Gastrocnemius medialis (tissue), 4 donors: ENCODE data around the gene UBN1. TPM values are rescaled to one million over a fixed set of nuclear protein-coding genes. Genes with fewer than 3 reads are reported as not detected.
A peak's percentile ranks its signal among the peaks of the same experiment; 100 is the strongest.

Experiments used
- ATAC-seq, 2 donors: fragments of 150-250 bp; one replicate each; pipeline ENCODE4 v1.9.1; 2016
- DNase-seq, 2 donors: peaks; one replicate each; pipeline ENCODE4 v3.0.0-alpha.2; 2019
- H3K27ac ChIP-seq, 4 donors: fragments of 200-600 bp; sonication (generic); 1 replicate in 1 of 4; 2 replicates in 3 of 4; pipeline ENCODE4 v1.5.1; 2016 to 2018; ENCODE audit warnings: mild to moderate bottlenecking in 2 of 4, moderate library complexity in 1 of 4
- H3K27me3 ChIP-seq, 3 donors: fragments of 200-600 bp; sonication (generic) in 2 of 3; 1 replicate in 1 of 3; 2 replicates in 2 of 3; pipeline versions ENCODE4 v1.5.1 to v1.6.0; 2016 to 2019; ENCODE audit warnings: mild to moderate bottlenecking in 1 of 3, moderate library complexity in 1 of 3
- H3K36me3 ChIP-seq, 2 donors: fragments of 200-600 bp; sonication (generic) in 1 of 2; one replicate each; pipeline ENCODE4 v1.5.1; 2017 to 2018
- H3K4me1 ChIP-seq, 2 donors: fragments of 200-600 bp; sonication (generic) in 1 of 2; one replicate each; pipeline ENCODE4 v1.5.1; 2016 to 2017; ENCODE audit warnings: mild to moderate bottlenecking in 2 of 2
- H3K4me3 ChIP-seq, 4 donors: fragments of 200-600 bp; sonication (generic) in 3 of 4; 1 replicate in 1 of 4; 2 replicates in 3 of 4; pipeline ENCODE4 v1.5.1; 2016 to 2019; ENCODE audit warnings: mild to moderate bottlenecking in 2 of 4
- H3K9me3 ChIP-seq, 3 donors: fragments of 200-600 bp; sonication (generic) in 2 of 3; 1 replicate in 1 of 3; 2 replicates in 2 of 3; pipeline ENCODE4 v1.5.1; 2016 to 2019
- CTCF ChIP-seq, 5 experiments: fragments of 450-650 bp in 3 of 5; fragments of 200-600 bp in 2 of 5; sonication (generic) in 2 of 5; IDR thresholded peaks in 4 of 5; conservative IDR thresholded peaks in 1 of 5; 1 replicate in 4 of 5; 2 replicates in 1 of 5; pipeline ENCODE4 v1.5.1; 2016 to 2019; ENCODE audit warnings: antibody characterized with exemption in 5 of 5, mild to moderate bottlenecking in 3 of 5, moderate library complexity in 3 of 5
- POLR2A ChIP-seq, 2 donors: fragments of 450-650 bp; IDR thresholded peaks; one replicate each; pipeline ENCODE4 v1.6.1; 2017; ENCODE audit warnings: antibody characterized with exemption in 2 of 2, mild to moderate bottlenecking in 2 of 2, moderate library complexity in 2 of 2
- in situ Hi-C, 4 donors: fragments of 200-750 bp; cut with MboI; loops; one replicate each; pipeline versions ENCODE4 v1.15.0 to v1.8.0; 2017; ENCODE audit warnings: low sequenced_read_pairs in 4 of 4
- intact Hi-C: fragments of 100-400 bp; cut with DNase I; formaldehyde crosslinking; loops from one replicate; pipeline ENCODE4 v1.15.1; 2023; ENCODE audit warnings: low total_unique reads
- total RNA-seq, 4 donors: library from RNA; depleted of rRNA; stranded (reverse); fragments of >200 nt; gene quantifications; one replicate each; pipeline versions ENCODE4 v1.1.0 to v1.2.3, GENCODE V29; 2016

The UBN1 gene
- total RNA-seq, 4 donors from 2014 or later: 25.3 to 33.4 (median 28.2) TPM

GRCh38 chr16:4826980-4827379, 20.3 kb upstream of the UBN1 start:
- DNase-seq (no peak), ATAC-seq (no peak)
- Histone ChIP-seq H3K9me3 (no peaks in the 10 kb centered on the region), H3K27me3 (no peaks in the 10 kb centered on the region), H3K4me1 (peaks cover 63 to 65% of the 10 kb centered on the region in 2 donors), H3K4me3 (no peak overlapping the region), H3K36me3 (peaks cover 4 to 76% of the 10 kb centered on the region in 2 donors), H3K27ac (peak overlapping the region; percentile 18 to 85 (median 76))
- TF ChIP-seq POLR2A (IDR thresholded peaks at IDR 0.05): no peak
- TF ChIP-seq CTCF (IDR thresholded peaks at IDR 0.05 in 4 of 5, conservative IDR thresholded peaks at IDR 0.05 in 1 of 5): no peak
- in situ Hi-C loops: no loop called here
- intact Hi-C loops: no loop called here

DNA sequence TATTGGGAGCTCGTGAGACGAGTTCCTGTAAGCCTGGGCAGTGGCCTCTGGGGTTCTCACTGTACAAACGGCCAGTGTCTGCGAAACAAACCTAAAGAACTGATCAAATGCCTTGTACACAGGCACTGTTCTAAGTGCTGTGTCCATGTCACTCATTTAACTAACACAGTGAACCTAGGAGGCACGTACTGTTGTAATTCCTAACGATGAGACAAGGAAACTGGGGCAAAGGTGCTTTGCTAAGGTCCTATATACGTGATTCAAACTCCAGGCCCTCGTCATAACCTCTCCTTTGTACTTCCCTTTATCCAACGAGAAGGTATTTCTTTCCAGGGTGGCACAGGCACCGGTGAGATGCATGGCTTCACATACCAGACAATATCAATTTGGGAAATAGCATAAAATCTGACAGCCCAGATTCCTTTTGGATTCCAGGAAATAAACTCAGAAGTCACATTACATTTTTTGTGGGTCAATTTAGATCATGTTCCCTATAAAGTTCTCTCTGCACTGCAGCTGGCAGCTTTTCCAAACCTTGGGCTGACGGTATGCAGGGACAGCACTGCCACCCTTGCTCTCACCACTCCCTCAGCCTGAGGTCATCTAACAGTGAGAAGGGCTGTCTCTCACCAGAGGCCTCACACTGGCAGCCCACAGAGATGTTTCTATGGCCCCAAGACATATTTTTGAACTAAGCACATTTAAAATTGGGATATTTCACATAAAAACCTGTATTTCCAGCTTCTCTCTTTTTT, 18.5 kb upstream of the UBN1 start:
- Histone ChIP-seq H3K4me1 (peaks cover 62 to 71% of the 10 kb centered on the region in 2 donors), H3K27ac (peak overlapping the region; percentile 73 to 85 (median 81))
- TF ChIP-seq CTCF (IDR thresholded peaks at IDR 0.05 in 4 of 5, conservative IDR thresholded peaks at IDR 0.05 in 1 of 5) (no peak), POLR2A (IDR thresholded peaks at IDR 0.05) (no peak)

DNA sequence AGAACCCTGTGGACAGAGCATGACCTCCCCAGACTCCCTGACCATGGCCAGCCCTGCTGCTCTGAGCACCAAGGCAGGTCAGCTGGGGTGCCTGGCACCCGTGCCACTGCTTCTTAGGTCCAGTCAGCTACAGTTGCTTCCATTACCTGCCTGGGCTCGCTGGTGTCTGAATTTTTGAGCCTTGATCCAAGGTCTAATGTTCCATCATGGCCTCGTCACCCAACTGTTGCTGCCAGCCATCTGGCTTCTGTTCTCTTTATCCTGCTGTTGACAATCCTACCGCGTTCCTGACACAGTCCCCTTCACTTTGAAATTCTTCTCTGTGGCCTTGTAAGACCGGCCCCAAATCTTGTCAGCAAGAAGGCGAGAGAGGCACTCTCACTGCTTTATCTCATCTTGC, 16.9 kb upstream of the UBN1 start:
- no peaks in the 10 kb centered on the region for H3K9me3 ChIP-seq
- peak overlapping the region; percentile 73 to 85 (median 81) for H3K27ac ChIP-seq
- peaks cover 60 to 68% of the 10 kb centered on the region in 2 donors for H3K4me1 ChIP-seq
- in situ Hi-C loops: no loop called here
- ATAC-seq (peak; percentile 90 to 91), DNase-seq (peak; percentile 76 to 89)
- H3K36me3 ChIP-seq: peaks cover 5 to 60% of the 10 kb centered on the region in 2 donors
- intact Hi-C loops: no loop called here
- H3K4me3 ChIP-seq: no peak overlapping the region
- TF ChIP-seq POLR2A (IDR thresholded peaks at IDR 0.05) (no peak), CTCF (IDR thresholded peaks at IDR 0.05 in 4 of 5, conservative IDR thresholded peaks at IDR 0.05 in 1 of 5) (no peak)
- H3K27me3 ChIP-seq: no peaks in the 10 kb centered on the region

More for the DNA sequence above, 18.5 kb upstream of the UBN1 start:
- peak; percentile 65 to 69 for ATAC-seq
- Histone ChIP-seq H3K4me3 (no peak overlapping the region), H3K9me3 (no peaks in the 10 kb centered on the region), H3K27me3 (no peaks in the 10 kb centered on the region), H3K36me3 (peaks cover 5 to 70% of the 10 kb centered on the region in 2 donors)
- in situ Hi-C loops (no loop called here), intact Hi-C loops (no loop called here)
- peak; percentile 36 to 61 for DNase-seq

- ATAC-seq (no peak), DNase-seq (no peak)
- Histone ChIP-seq H3K36me3 (peaks cover 5 to 55% of the 10 kb centered on the region in 2 donors), H3K9me3 (no peaks in the 10 kb centered on the region), H3K4me3 (no peak overlapping the region), H3K4me1 (peaks cover 50 to 59% of the 10 kb centered on the region in 2 donors), H3K27ac (no peak overlapping the region), H3K27me3 (no peaks in the 10 kb centered on the region)
- in situ Hi-C loops (no loop called here), intact Hi-C loops (no loop called here)
- TF ChIP-seq POLR2A (IDR thresholded peaks at IDR 0.05) (no peak), CTCF (IDR thresholded peaks at IDR 0.05 in 4 of 5, conservative IDR thresholded peaks at IDR 0.05 in 1 of 5) (no peak)
These were observed 15.7 kb upstream of the UBN1 start for GRCh38 chr16:4831616-4832015.
